HG03432 (cell line): ENCODE results near the gene PLA2G4C.
"Not testable (repeated sequence)": the region's sequence is repeated elsewhere in the genome, so short reads cannot be mapped to it uniquely, and the experiment has no call there.

Experiments
- ATAC-seq: cut with Tn5 transposase; IDR thresholded peaks from one replicate; pipeline ENCODE4 v1.9.1; 2021; ENCODE audit warnings: mild to moderate bottlenecking, moderate library complexity; ENCODE audit not compliant: unreplicated experiment

PLA2G4C gene

DNA sequence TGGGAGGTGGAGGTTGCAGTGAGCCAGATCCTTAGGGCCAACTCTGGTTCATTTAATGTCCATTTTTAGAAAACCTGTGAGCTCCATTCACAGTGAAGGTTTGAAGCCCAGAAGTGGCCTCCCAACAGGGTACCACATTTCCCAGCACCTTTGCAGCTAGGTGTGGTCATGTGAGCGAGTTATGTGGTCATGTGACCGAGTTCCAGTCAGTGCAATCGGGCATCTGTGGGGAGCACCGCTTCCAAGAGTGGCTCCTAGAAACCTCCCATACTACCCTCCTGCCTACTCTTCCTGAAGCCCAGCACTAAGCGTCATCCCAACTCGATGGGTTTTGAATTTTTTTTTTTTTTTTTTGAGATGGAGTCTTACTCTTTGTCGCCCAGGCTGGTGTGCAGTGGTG lies 663 bp upstream of the PLA2G4C start:
- ATAC-seq = no peak

DNA sequence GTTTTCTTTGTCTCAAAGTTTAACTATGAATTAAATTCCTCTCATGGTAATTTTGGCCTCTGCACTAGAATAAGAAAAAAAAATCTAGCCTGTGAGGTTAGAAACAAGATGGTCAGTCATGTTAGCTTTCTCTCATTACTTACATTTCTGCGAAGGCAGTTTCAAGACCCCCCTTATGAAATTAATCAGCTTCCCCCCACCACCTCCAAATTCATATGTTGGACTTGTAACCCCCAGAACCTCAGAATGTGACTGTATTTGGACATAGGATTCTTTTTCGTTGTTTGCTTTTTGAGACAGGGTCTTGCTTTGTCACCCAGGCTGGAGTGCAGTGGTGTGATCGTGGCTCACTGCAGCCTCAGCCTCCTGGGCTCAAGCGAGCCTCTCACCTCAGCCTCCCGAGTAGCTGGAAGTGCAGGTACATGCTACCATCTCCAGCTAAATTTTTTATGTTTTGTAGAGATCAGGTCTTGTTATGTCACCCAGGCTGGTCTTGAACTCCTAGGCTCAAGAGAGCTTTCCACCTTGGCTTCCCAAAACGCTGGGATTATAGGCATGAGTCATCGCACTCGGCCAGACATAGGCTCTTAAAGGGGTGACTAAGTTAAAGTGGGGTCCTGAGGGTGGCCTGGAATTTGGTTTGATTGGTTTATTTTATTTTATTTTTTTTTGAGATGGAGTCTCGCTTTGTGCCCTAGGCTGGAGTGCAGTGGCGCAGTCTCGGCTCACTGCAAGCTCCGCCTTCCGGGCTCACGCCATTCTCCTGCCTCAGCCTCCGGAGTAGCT lies 1.4 kb downstream of the PLA2G4C start:
- ATAC-seq = no peak

DNA sequence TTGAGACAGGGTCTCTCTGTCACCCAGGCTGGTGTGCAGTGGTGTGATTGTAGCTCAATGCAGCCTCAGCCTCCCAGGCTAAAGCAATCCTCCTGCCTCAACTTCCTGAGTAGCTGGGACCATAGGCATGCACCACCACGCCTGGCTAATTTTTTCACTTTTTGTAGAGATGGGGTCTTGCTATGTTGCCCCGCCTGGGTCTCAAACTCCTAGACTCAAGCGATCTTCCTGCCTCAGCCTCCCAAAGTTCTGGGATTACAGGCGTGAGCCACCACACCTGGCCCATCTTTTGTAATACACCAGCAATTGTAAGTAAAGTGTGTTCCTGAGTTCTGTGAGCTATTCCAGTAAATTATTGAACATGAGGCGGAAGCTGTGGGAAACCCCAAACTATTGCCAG lies 6.7 kb downstream of the PLA2G4C start:
- no peak for ATAC-seq

DNA sequence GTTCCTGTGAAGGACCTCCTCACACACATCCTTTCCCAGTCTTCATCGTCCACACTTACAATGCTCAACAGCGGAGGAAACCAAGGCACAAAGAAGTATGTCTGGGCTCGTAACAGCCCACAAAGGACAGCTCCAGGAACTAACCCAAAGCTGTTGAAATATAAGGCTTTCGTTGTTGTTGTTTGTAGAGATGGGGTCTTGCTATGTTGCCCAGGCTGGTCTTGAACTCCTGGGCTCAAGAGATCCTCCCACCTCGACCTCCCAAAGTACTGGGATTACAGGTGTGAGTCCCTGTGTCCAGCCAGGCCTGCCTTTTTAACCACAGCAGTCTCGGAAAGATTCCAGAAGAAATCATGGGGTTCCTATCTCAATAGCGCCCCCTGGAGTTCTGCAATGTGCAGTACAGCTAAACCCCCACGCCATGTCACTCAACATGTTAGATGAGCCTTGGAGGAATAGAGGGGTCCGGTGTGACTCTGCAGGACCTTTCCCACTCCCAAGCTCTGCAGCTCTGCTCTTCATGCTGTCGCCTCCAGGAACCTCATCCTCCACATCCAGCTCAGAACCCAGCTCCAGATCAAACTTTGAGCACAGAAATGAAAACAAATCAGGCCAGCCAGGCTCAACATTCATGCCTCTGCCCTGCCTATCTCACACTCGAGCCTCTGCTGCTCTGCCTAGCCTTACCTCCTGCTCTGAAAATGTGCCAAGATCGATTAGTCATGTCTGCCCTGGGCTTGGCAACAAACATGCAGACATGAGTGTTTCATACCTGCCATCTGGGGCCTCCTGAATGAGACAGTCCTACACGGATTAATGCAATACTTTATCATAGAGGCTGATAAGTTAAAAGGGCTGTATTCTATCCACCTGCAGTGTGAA lies 7.5 kb downstream of the PLA2G4C start:
- no peak for ATAC-seq

DNA sequence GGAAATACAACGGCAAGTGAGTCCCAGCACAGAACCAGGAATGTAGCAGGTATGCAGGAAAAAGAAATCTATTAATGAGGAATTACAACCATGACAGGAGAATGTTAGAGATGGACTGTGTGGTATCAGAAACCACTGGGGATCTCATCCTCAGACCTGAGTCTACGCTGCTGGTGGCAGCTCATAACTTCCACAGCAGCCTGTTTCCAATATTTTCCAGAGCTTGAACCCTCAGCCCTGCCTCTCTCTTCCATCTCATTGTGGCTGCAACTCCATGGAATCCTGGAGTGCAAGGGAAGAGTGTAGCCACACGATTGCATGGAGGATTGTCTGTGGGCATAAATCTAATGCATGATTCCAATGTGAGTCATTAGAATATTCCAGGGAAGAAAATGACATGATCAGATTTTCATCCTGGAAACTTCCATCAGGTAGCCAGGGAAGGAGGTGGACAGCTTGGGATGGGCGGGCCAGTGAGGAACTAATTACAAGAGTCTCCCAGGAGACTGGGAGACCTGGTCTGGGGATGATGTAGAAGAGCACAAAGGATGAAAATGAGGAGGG lies 14.9 kb downstream of the PLA2G4C start:
- ATAC-seq = no peak

DNA sequence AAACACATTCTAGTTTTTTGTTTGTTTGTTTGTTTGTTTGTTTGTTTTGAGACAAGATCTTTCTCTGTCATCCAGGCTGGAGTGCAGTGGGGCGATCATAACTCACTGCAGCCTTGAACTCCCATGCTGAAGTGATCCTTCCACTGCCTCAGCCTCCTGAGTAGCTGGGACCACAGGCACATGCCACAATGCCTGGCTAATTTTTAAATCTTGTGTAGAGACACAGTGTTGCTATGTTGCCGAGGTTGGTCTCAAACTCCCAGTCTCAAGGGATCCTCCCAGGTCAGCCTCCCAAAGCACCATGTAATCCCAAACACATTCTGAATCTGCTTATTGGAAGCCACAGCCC lies 15.8 kb downstream of the PLA2G4C start:
- no peak for ATAC-seq

DNA sequence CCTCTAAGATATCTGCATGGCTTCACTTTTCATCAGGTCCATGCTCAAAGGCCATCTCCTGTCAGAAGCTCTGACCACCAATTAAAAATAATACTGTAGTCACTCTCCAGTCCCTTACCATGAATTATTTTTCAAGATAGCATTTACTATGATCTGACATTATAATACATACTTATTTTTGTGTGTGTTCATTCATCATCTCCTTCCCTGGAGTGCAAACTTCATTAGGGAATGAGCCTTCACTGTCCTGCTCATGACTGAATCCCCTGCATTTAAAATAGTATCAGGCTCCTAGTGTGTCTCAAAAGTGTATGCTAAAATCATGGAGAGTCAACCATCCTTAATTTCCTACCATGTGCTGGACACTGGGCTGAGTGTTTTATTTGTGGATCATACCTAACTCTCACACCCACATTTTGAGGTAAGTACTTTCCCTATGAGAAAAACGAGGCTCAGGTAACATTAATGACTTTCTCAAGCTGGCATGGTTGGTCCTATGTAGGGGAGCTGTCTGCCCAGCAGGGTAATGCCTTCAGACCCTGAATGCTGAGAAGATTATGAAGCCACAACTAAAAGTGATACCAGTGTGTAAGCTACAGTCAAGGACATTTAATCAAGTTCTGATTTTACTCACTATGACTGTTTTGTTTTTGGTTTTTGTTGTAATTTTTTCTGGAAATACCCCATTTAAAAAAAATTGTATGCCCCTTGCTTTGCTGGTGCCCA lies 16.3 kb downstream of the PLA2G4C start:
- no peak for ATAC-seq

DNA sequence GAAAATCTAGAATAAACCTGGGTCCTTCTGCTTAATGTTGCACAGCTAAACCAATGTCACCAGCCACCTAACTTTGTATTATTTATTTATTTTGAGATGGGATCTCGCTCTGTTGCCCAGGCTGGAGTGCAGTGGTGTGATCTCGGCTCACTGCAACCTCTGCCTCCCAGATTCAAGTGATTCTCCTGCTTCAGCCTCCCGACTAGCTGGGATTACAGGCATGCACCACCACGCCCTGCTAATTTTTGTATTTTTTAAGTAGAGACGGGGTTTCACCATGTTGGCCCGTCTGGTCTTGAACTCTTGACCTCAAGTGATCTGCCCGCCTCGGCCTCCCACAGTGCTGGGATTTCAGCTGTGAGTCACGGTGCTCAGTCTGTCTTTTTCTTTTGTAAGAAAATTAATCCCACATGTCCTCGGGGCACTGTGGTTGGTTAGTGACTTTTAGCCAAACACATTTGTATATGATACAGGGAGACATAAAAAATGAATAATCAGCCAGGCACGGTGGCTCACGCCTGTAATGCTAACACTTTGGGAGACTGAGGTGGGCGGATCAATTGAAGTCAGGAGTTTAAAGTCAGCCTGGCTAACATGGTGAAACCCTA lies 19.4 kb downstream of the PLA2G4C start:
- ATAC-seq = not testable (repeated sequence)

DNA sequence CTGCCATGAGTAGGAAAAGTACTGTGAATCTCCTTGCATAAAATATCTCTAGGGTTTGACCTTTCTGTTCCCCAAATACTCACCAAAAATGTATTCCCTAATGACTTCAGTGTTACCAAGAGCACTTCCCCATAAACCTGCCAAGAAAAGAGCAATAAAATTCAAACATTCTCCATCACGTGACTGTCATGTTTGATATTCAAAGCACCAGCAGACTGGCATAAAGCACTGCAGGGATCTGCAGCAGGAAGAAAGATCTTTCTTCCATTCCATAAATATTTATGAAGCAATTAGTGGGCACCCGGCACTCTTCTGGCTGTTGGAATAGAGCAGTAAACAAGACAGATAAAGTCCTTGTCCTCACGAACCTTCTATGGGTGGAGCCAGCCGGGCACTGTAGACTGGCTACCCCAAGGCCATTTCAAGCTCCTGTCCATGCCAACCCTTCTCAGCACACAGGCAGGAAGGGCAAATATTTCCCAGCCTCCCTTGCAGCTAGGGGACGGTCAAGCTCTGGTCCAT lies 20.3 kb downstream of the PLA2G4C start:
- ATAC-seq = no peak

DNA sequence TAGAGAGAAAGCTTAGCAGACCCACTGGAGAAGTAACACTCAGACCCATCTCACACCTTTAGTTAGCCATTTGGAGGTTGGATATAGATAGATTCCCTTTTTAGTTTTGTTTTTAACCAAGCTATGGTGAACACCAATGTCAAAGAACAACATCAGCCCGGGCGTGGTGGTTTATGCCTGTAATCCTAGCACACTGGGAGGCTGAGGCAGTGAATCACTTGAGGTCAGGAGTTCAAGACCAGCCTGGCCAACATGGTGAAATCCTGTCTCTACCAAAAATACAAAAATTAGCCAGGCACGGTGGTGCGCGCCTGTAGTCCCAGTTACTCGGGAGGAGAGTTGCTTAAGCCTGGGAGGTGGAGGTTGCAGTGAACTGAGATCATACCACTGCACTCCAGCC lies 21.6 kb downstream of the PLA2G4C start:
- ATAC-seq = not testable (repeated sequence)

DNA sequence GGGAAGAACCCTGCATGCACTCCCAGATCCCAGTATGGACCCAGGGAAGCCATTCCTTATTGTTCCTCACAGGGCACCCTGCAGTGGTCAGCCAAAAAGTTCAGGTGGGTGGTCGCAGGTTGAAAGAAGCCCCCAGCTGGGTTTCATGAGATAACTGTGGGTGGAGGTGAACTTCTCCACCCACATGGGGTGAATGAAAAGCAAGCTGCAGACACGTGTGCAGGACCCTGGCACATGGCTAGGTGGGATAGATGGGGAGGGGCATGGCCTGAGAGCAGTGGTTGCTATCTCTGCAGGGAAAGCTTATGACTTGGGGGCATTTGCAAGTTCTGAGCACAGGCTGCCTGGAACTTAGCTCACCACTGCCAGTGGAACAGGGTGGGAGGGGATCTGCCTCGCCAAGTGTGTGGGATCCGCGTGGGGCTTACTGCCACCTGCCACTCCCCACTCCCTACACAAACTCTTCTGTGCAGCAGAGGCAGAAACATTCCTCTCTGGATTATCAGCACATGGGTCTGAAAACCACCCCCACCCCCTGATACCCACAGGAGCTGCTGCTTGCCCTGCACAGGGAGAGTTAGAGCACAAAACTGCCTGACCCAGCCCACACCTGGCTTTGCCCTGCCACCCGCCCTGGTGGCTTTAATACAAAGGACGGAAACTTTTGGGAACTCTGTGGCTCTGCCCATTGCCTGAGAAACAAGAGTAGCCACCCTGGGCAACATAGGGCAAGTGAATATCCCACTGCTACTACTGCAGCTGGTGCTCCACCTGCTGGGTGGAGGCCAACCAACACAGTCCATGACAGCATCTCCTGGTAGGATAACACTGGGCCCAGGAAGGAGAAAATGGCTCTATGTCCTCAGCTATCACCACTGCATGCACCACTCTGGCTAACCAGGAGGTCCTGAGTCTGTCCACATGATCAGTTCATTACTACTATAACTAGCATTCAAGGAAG lies 24.4 kb downstream of the PLA2G4C start:
- ATAC-seq = no peak

DNA sequence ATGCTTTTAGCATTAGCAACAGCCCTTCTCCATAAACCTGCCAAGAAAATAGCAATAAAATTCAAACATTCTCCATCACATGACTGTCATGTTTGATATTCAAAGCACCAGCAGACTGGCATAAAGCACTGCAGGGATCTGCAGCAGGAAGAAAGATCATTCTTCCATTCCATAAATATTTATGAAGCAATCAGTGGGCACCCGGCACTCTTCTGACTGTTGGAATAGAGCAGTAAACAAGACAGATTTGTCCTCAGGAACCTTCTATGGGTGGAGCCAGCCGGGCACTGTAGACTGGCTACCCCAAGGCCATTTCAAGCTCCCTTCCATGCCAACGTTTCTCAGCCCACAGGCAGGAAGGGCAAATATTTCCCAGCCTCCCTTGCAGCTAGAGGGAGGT lies 25.5 kb downstream of the PLA2G4C start:
- ATAC-seq = no peak

DNA sequence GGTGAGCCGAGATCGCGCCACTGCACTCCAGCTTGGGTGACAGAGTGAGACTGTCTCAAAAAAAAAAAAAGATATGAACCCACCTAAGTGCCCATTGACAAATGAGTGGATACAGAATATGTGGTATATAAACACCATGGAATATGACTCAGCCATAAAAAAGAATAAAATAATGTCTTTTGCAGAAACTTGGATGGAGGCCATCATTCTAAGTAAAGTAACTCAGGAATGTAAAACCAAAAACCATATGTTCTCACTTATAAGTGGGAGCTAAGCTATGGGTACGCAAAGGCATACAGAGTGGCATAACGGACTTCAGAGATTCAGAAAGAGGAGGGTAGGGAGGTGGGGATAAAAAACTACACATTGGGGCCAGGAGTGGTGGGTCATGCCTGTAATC lies 29.5 kb downstream of the PLA2G4C start:
- no peak for ATAC-seq

DNA sequence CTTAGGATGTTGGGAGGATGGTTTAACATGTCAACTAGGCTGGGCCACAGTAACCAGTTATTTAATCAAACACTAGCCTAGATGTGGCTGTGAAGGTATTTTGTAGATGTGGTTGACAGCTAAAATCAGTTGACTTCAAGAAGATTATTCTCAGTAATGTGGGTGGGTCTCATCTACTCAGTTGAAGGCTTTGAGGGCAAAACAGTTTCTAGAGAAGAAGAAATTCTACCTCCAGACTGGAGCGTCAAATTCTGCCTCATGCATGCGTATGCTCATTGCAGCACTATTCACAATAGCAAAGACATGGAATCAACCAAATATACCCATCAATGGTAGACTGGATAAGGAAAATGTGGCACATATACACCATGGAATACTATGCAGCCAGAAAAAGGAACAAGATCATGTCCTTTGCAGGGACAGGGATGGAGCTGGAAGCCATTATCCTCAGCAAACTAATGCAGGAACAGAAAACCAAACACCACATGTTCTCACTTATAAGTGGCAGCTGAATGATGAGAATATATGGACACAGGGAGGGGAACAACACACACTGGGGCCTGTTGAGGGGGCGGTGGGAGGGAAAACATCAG lies 40.3 kb downstream of the PLA2G4C start:
- ATAC-seq = not testable (repeated sequence)

DNA sequence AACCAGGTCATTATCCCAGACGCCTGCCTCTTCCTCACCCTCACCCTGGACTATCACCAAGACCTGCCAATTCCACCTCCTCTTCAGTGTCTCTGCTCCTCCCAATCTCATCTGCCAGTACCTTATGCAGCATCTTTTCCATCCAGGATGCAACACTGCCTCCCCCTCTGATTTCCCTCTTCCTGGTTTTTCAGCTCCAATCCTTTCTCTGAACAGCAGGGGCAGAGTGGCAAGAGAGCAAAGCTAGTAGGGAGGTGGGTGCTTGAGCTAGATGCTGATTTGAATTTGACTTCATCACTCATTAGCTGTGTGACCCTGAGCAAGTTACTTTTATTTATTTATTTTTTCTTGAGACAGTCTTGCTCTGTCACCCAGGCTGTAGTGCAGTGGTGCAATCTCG lies 41.2 kb downstream of the PLA2G4C start:
- ATAC-seq = no peak

DNA sequence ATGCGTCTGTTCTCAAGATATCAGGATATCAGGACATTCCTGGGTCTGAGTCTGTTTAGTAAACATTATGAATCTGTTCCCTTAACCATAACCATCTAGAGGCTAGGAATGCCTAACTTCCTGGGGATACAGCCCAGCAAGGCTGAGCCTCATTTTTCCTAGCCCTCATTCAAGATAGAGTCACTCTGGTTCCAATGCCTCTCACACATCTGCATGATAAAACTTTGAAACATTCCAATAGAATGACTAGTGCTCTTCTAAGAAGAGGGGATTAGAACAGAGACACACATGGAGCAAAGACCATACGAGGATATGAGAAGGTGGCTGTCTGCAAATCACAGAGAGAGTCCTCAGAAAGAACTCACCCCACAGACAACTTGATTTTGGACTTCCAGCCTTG lies 46.1 kb downstream of the PLA2G4C start:
- ATAC-seq = no peak

DNA sequence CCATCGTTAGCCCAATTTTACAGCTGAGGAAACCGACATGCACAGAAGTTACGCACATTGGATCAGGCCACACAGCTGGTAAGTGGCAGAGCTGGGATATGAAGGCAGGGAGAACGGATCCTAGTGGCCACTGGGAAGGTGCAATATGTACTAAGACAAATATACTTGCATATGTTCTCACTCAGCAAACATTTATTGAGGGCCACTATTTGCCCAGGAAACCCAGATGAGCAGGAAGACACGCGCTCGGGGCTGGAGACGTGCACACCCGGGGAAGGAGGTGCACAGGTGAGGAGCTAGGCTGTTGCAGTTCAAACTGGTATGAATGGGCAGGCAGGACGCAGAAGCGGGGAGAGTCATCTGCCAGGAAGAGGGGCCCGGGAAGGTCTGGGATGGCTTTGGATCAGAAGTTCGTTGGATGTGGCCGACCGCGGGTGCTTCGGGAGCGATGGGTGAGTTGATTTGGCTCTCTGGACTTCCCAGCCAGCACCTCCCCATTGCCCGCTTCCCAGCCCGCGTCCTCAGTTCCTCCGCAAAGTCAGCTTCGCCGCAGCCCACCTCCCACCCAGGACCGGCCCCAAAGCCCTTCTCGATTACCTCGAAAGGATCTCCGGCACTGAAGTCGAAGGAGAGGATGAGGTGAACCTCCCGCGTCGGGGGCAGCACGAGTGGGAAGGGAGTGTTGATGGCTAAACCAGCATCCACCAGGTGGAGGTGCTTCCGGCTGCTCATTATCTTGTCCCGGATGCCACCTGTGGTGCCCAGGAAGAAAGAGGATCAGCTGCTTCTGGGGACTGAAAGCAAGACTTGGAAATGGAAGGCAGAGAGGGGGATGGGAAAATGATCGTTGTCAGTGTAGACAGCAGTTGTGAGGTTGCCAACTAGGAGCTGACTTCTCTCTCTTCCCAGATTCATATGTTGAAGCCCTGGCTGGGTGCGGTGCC lies 48.9 kb downstream of the PLA2G4C start:
- no peak for ATAC-seq

DNA sequence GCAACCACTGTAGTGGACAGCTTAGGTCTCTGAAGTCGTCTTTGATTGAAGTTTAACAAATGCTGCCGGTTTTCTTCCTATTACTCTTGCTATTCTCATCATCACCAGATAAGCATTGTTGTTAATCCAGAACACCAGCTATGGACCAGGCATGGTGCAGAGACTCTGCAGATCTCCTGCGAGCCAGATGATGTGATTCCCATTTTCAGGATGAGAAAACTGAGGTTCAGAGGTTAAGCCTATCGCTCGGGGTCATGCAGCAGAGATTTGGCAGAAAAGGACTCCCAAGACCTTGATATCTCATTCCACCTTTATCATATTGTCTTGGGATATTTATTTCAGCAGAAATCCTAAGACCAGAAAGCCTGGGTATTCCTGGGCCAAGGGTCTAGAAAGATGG lies 50.2 kb downstream of the PLA2G4C start:
- ATAC-seq = no peak
